Measurements from ENCODE around the gene SLC25A42.
"Not testable (repeated sequence)": the region's sequence is repeated elsewhere in the genome, so short reads cannot be mapped to it uniquely, and the experiment has no call there.

The SLC25A42 gene

DNA sequence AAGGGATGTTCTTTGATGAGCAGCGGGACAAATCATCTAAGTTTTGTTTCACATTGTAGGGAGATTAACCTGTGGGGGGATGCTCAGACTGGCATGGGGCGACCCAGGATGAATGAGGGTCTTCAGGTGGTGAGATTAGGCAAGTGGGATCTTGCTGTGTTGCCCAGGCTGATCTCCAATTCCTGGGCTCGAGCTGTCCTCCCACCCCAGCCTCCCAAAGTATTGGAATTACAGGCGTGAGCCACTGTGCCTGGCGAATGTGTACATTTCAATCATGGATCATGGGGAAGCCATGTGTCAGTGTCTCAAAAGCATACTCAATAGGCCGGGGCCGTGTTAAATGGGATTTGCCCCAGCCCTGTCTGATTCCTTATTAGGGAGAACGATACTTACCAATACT is 8.1 kb downstream of the SLC25A42 start:
- no peak for DNase-seq

GRCh38 chr19:19074196-19074882 is 10.5 kb downstream of the SLC25A42 start:
- no peak for DNase-seq

DNA sequence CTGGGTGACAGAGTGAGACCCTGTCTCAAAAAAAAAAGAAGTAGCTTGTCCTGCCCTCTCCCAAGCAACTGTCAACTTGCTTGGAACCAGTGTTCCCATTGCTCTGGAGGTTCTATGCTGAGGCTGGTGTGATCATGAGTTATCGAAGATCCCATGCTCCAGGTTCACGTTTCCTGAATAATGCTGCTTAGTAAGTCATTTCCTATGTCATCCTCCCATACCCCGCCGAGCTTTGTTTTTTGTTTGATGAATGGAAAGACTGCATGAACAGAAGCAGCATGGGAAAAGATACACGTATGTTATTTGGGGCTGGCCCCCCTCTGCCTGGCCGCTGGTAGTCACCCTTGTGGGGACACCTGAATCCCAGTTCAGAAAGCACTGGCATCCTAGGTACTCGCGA is 11.3 kb downstream of the SLC25A42 start:
- DNase-seq, result no peak

- no peak for DNase-seq
Measured at GRCh38 chr19:19076476-19076875, 12.7 kb downstream of the SLC25A42 start.

- no peak for DNase-seq
Measured at GRCh38 chr19:19077103-19077502, 13.3 kb downstream of the SLC25A42 start.

GRCh38 chr19:19078801-19079200 is 15.0 kb downstream of the SLC25A42 start:
- DNase-seq, result no peak

GRCh38 chr19:19079571-19079970 is 15.8 kb downstream of the SLC25A42 start:
- no peak for DNase-seq

DNA sequence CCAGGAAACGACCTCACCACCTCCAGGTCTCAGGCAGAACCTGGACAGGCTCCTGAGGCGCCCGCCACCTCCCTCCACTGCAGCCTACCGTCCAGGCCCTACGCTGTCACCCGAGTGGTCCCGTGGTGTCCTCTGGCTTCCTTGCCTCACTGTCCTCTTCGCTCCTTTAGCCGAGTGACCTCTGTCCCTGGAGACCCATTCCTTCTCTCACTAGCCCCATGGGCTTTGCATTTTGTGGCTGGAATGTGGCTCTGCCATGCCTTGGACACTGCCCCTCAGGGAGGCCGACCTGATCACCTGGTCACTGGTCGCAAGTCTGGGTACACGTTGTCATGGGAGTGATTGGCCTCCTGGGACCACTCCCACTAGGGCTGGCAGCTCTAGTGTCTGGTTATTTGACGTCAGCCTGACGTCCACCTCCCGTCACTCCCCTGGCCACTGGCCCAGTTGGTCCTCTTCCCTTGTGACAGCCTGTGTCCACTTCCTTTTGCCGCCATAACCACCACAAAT is 17.9 kb downstream of the SLC25A42 start:
- DNase-seq, result no peak

DNA sequence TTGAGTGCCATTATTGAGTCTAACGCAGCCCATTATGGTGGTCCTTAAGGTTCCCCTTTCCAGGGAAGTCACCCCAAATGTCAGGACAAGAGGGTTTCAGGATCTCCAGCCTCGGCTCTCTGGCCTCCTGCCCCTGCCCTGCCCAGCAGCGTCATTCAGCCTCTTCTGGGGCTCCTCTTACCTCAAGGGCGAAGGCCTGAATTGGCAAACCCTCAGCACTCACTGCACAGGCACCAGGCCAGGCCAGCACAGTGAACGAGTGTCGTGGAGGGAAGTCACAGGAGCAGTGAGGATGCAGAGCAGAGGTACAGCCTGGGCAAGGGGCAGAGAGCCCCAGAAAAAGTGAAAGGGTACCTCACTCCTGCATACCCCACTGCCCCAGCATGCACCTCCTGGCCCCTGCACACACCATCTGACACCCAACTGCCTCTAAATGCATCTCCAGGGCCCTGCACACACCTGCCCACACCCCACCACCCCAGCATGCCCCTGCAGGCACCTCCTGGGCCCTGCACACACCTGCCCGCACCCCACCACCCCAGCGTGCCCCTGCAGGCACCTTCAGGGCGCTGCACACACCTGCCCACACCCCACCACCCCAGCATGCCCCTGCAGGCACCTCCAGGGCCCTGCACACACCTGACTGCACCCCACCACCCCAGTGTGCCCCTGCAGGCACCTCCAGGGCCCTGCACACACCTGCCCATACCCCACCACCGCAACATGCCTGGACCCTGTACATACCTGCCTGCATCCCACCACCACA is 19.8 kb downstream of the SLC25A42 start:
- no peak for DNase-seq

DNA sequence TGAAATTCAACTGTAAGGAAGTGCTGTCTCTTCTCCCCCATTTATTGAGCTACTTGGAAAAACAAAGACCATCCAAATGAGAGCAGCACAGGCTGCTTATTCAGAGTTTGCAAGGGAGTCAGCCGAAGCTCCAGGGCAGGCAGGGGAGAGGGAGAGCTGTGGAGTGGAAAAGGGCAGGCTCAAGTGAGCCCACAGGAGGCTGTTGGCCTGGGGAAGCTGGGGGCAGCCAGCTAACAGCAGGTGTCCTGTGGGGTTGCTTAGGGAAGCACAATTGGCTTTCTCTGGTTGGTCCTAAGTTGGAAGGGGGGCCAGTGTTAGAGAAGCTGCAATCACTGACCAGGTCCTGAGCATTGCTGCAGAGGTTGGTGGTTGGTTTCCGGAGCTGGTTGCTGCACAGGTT is 23.9 kb downstream of the SLC25A42 start:
- DNase-seq, result no peak

DNA sequence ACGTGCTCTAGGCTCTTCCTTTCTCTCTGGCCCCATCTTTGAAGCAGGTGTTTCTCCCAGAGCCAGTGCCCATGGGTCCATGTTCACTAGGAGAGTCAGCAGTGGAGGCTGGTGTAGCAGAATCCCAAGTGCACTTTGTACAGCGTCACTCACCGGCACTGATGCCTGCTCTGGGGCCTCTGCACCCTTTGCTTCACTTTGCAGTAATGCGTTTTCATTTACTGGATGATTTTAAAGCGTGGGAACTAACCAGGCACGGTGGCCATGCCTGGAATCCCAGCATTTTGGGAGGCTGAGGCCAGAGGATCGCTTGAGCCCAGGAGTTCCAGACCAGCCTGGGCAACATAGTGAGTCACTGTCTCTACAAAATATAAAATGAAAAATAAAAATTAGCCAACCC is 30.7 kb downstream of the SLC25A42 start:
- DNase-seq, result no peak

GRCh38 chr19:19095691-19096090 is 31.9 kb downstream of the SLC25A42 start:
- DNase-seq, result no peak

GRCh38 chr19:19096641-19097627 is 33.1 kb downstream of the SLC25A42 start:
- no peak for DNase-seq

GRCh38 chr19:19098084-19098702 is 34.4 kb downstream of the SLC25A42 start:
- DNase-seq, result no peak

DNA sequence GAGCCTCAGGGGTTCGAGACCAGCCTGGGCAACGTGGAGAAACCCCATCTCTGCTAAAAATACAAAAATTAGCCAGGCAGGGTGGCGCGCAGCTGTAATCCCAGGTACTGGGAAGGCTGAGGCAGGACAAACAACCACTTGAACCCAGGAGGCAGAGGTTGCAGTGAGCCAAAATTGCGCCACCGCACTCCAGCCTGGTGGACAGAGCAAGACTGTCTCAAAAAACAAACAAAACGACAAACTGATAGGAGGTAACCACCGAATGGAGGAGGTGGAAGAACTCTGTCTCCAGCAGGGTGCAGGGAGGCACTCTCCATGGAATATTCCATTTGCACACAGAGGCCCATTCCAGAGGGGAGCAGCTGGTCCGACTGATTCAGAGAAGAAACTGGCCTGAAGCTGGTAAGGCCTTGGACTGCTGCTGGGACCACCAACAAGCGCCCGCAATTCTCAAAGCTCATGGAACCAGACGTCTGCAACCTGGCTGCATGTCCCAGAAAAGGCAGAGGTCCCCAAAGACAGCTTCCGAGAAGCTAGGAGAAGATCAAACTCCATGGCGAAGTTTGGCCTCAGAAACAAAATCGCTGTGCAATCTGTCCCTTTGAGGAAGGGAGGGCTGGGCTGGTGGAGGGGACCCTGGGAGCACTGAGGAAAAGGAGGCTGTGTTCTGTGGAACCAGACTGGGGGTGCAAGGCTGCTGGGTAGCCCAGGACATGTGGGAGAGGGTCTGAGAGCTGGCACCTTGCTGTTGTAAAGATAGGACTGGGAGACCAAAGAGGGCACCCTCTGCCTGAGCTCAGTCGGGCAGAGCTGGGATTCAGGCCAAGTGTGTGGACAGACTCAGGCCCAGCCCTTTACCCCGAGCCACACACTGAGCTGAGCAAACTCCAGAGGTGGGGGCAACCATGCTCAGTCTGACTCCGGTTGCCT is 35.2 kb downstream of the SLC25A42 start:
- DNase-seq, result no peak

DNA sequence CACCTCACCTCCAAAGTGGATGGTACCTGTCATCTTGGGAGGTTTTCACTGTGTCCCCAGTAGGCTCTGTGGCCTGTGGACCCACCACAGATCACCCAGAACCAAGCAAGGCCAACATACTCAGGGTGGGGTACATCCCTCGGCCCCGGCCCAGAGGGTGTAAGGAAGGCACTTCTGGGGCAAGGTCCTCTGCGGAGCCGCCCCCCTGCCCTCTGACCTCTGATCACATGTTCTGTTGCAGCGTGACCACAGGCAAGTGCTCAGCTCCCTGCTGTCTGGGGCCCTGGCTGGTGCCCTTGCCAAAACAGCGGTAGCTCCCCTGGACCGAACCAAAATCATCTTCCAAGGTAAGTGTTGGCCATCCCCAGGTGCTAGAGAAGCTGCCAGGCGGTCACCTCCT is 37.7 kb downstream of the SLC25A42 start:
- DNase-seq, result no peak

- DNase-seq, result not testable (repeated sequence)
Measured at GRCh38 chr19:19102566-19102965, 38.8 kb downstream of the SLC25A42 start.

GRCh38 chr19:19103167-19103566 is 39.4 kb downstream of the SLC25A42 start:
- no peak for DNase-seq

- DNase-seq, result no peak
Measured at GRCh38 chr19:19105365-19106055, 41.7 kb downstream of the SLC25A42 start.

DNA sequence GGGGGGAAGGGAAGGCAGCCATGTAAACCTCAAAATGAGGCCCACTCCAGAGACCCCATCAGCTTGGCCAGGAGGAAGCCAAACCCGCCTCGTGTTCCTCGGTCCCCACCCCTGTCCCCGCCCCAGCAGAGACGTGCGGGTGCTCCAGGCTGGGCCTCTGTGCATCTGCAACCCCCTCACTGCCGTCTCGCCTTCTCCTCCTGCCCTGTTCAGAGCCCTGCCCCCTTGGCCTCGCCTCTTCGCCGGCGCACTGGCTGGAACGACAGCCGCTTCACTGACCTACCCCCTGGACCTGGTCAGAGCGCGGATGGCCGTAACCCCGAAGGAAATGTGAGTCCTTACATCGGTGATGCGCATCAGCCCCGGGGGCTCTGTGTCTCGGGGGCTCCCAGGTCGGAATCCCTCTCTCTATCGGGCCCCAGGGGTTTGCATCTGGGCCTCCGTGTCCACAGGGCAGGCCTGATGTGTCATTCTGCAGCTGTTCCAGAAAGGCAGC is 42.3 kb downstream of the SLC25A42 start:
- DNase-seq, result no peak

DNA sequence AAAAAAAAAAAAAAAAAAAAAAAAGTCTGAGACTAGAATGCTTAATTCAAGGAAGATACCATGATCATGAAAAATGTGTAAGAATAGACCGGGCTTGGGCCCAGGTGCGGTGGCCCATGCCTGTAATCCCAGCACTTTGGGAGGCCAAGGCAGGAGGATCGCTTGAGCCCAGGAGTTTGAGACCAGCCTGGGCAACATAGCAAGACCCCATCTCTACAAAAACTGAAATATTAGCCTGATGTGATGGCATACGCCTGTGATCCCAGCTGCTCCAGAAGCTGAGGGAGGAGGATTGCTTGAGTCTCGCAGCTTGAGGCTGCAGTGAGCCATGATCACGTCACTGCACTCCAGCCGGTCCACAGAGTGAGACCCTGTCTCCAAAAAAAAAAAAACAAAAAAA is 43.1 kb downstream of the SLC25A42 start:
- not testable (repeated sequence) for DNase-seq
